Adrenal gland (tissue), 19 donors: ENCODE measurements around the gene PHC3. TPM values are rescaled to one million over a fixed set of nuclear protein-coding genes. Genes with fewer than 3 reads are reported as not detected.

Experiments used
- DNase-seq, 7 donors: peaks; one replicate each; pipeline ENCODE4 v3.0.0-alpha.2; 2019 to 2020
- H3K27ac ChIP-seq, 5 donors: fragments of 200-600 bp; sonication (generic) in 4 of 5; 1 replicate in 3 of 5; 2 replicates in 2 of 5; pipeline versions ENCODE4 v1.5.1 to v1.8.0; 2016 to 2020; ENCODE audit warnings: mild to moderate bottlenecking in 1 of 5
- H3K27me3 ChIP-seq: fragments of 200-600 bp; 2 replicates; pipeline ENCODE4 v1.8.0; 2021
- H3K36me3 ChIP-seq, 2 donors: fragments of 200-600 bp; replicated peaks in 1 of 2; 1 replicate in 1 of 2; 2 replicates in 1 of 2; pipeline versions ENCODE4 v1.5.1 to v1.8.0; 2018 to 2022
- H3K4me1 ChIP-seq, 2 donors: fragments of 200-600 bp; replicated peaks in 1 of 2; 1 replicate in 1 of 2; 2 replicates in 1 of 2; pipeline versions ENCODE4 v1.5.1 to v1.8.0; 2018 to 2021
- H3K4me3 ChIP-seq, 4 donors: fragments of 200-600 bp; sonication (generic) in 3 of 4; one replicate each; pipeline ENCODE4 v1.5.1; 2016 to 2018
- H3K9me3 ChIP-seq, 3 donors: fragments of 200-600 bp; sonication (generic) in 1 of 3; replicated peaks in 1 of 3; 1 replicate in 2 of 3; 2 replicates in 1 of 3; pipeline versions ENCODE4 v1.5.1 to v1.8.0; 2016 to 2021
- POLR2A ChIP-seq, 2 donors: fragments of 450-650 bp; IDR thresholded peaks; one replicate each; pipeline ENCODE4 v1.6.1; 2017; ENCODE audit warnings: antibody characterized with exemption in 2 of 2, mild to moderate bottlenecking in 2 of 2, moderate library complexity in 1 of 2
- WGBS, 4 donors: extraction: QIAGEN DNeasy Blood & Tissue Kit in 2 of 4; methylation state at CpG; one replicate each; pipeline versions ENCODE4 v1.1.5 to v1.1.7; 2013 to 2017; 5-methylcytosine and 5-hydroxymethylcytosine counted together
- intact Hi-C, 2 donors: fragments of 100-400 bp; cut with DNase I; formaldehyde crosslinking; loops; one replicate each; pipeline versions ENCODE4 v1.14.1 to v1.15.0; 2022 to 2023
- long read RNA-seq, 10 donors: library from polyadenylated mRNA in 3 of 10; unstranded in 2 of 10; stranded (forward) in 1 of 10; transcript quantifications; one replicate each; pipeline ENCODE4 v2.0.0 and lab custom pipeline, GENCODE V29; 2021 to 2026
- polyA plus RNA-seq, 3 donors: library from polyadenylated mRNA; stranded (reverse); fragments of 200-250 nt in 2 of 3; fragments of 350-450 nt in 1 of 3; fragmentation: Illumina TruSeq in 1 of 3; extraction: RNeasy Lipid Tissue Mini Kit (QIAGEN cat#74804) in 1 of 3; gene quantifications; one replicate each; pipeline ENCODE4 v1.2.3, GENCODE V29; 2013 to 2014
- total RNA-seq, 9 donors: library from RNA; depleted of rRNA in 4 of 9; stranded (reverse); fragments of >200 nt in 4 of 9; fragments of 120-200 nt in 1 of 9; fragmentation: NEBNext Ultra II Directional in 1 of 9; extraction: Animal tissue kit (Norgen Biotek cat#: 25700) in 1 of 9; gene quantifications; one replicate each; pipeline versions ENCODE4 v1.1.0 to v1.2.4, GENCODE V29; 2013 to 2023
- TF ChIP-seq, protein P1 (sequence below), 6 experiments: fragments of 450-650 bp in 4 of 6; fragments of 200-600 bp in 2 of 6; sonication (generic) in 1 of 6; IDR thresholded peaks; 1 replicate in 5 of 6; 2 replicates in 1 of 6; pipeline versions ENCODE4 v1.5.1 to v1.8.0; 2016 to 2021; ENCODE audit warnings: antibody characterized with exemption in 6 of 6, mild to moderate bottlenecking in 2 of 6, moderate library complexity in 1 of 6
- donor health status: healthy with polysubstance abuse.
- donor health status: Bipolar disorder and iron deficiency.
- donor health status: DM: yes; HTN: yes; CAD: no.
- donor health status: DM: no; HTN: no; CAD: no.
- donor health status: DM: no; HTN: no; CAD: no.
- donor health status: DM: yes; HTN: yes; CAD: no.

The PHC3 gene, protein sequence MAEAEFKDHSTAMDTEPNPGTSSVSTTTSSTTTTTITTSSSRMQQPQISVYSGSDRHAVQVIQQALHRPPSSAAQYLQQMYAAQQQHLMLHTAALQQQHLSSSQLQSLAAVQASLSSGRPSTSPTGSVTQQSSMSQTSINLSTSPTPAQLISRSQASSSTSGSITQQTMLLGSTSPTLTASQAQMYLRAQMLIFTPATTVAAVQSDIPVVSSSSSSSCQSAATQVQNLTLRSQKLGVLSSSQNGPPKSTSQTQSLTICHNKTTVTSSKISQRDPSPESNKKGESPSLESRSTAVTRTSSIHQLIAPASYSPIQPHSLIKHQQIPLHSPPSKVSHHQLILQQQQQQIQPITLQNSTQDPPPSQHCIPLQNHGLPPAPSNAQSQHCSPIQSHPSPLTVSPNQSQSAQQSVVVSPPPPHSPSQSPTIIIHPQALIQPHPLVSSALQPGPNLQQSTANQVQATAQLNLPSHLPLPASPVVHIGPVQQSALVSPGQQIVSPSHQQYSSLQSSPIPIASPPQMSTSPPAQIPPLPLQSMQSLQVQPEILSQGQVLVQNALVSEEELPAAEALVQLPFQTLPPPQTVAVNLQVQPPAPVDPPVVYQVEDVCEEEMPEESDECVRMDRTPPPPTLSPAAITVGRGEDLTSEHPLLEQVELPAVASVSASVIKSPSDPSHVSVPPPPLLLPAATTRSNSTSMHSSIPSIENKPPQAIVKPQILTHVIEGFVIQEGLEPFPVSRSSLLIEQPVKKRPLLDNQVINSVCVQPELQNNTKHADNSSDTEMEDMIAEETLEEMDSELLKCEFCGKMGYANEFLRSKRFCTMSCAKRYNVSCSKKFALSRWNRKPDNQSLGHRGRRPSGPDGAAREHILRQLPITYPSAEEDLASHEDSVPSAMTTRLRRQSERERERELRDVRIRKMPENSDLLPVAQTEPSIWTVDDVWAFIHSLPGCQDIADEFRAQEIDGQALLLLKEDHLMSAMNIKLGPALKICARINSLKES
- 100 to 1,000 TPM in 1 of 9 donors, 10 to 100 TPM in 8; 26.3 to 112 (median 56.1) TPM for total RNA-seq
- 10 to 100 TPM in 2 of 3 donors, 1 to 10 TPM in 1; 4.4 to 32.0 (median 15.8) TPM for polyA plus RNA-seq
- long read RNA-seq, donor 1, result 0 reads
- long read RNA-seq, donor 2, partial matches to known transcripts, result 11 of 12 reads
- long read RNA-seq, donor 2, other reads (novel, unspliced or antisense), result 0 of 12 reads
- long read RNA-seq, donor 3, full-length matches to known transcripts, result 5 of 5 reads
- long read RNA-seq, donor 3, partial matches to known transcripts, result 0 of 5 reads
- long read RNA-seq, donor 3, other reads (novel, unspliced or antisense), result 0 of 5 reads
- long read RNA-seq, donor 4, partial matches to known transcripts, result 0 of 3 reads
- long read RNA-seq, donor 4, other reads (novel, unspliced or antisense), result 3 of 3 reads
- long read RNA-seq, donor 5, partial matches to known transcripts, result 1 of 3 reads
- long read RNA-seq, donor 5, other reads (novel, unspliced or antisense), result 1 of 3 reads
- long read RNA-seq, donor 6, full-length matches to known transcripts, result 1 of 4 reads
- long read RNA-seq, donor 6, partial matches to known transcripts, result 0 of 4 reads
- long read RNA-seq, donor 6, other reads (novel, unspliced or antisense), result 3 of 4 reads
- long read RNA-seq, donor 7, result 0 reads
- long read RNA-seq, donor 8, partial matches to known transcripts, result 0 of 1 reads
- long read RNA-seq, donor 8, other reads (novel, unspliced or antisense), result 0 of 1 reads
- long read RNA-seq, donor 9, partial matches to known transcripts, result 0 of 2 reads
- long read RNA-seq, donor 9, other reads (novel, unspliced or antisense), result 0 of 2 reads
- long read RNA-seq, donor 10, partial matches to known transcripts, result 0 of 1 reads
- long read RNA-seq, donor 10, other reads (novel, unspliced or antisense), result 0 of 1 reads

DNA sequence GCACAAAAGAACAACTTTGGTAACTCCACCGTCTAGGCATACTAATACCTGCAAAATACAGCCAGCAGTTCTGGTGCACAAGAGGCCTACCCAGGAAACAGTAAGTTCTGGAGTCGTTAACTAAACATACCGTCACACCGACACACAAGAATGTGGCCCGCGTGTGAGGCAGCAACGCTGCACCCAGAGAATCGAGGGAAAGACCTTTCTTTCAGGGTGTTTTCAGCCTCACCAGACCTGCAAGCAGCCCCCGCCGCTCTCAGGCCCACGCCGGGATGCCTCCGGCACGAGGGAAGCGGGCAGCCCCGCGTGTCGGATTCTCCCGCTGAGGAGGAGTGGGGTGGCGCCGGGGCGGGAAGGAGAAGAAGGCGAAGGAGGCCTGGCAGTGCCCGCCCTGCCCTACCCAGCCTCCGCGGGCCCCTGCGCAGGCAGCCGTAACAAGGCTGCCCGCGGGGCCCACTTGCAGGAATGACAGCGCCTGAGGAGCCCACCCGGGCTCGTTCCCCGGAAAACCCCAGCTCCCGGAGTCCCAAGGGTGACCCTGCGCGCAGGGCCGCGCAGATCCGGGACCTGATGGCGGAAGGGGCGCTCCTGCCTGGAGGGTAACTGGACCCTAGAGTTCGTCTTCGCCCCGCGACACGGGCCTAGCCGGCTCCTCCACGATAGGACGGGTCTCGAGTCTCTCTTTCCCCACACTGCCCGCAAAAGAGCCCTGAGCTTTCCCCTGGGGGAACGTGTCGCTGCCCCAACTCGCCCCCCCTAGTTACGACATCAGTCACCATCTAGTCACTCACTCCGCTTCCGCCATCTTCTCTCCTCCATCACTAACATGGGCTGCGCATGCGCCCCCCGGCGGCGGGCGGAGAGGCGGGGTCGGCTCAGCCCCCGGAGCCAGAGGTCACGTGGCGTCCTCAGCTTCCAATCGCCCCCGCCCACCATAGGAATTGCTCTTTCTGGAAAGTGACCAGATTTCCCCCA is at the start of gene PHC3:
PHC3 (minus strand) TSS at position 826 of the 978 bp plus-strand sequence; CDS start at position 808, 18 bp downstream.
- Histone ChIP-seq H3K27ac (peak within 1 kb of the TSS; percentile 78 to 98 (median 93)), H3K9me3 (no peaks in the 10 kb centered on the region), H3K27me3 (no peaks in the 10 kb centered on the region), H3K4me1 (peaks cover 10 to 19% of the 10 kb centered on the region in 2 donors), H3K36me3 (peaks cover 0 to 22% of the 10 kb centered on the region in 2 donors), H3K4me3 (peak within 1 kb of the TSS; percentile 46 to 95 (median 69))
- DNase-seq, result peak; percentile 92 to 96 (median 94)
- intact Hi-C loops, result no loop called here
- 0 to 1% (median 0%) methylated on average over 34 to 68 of the region's 71 CpGs for WGBS, 4 donors
- TF ChIP-seq, protein P1, sequence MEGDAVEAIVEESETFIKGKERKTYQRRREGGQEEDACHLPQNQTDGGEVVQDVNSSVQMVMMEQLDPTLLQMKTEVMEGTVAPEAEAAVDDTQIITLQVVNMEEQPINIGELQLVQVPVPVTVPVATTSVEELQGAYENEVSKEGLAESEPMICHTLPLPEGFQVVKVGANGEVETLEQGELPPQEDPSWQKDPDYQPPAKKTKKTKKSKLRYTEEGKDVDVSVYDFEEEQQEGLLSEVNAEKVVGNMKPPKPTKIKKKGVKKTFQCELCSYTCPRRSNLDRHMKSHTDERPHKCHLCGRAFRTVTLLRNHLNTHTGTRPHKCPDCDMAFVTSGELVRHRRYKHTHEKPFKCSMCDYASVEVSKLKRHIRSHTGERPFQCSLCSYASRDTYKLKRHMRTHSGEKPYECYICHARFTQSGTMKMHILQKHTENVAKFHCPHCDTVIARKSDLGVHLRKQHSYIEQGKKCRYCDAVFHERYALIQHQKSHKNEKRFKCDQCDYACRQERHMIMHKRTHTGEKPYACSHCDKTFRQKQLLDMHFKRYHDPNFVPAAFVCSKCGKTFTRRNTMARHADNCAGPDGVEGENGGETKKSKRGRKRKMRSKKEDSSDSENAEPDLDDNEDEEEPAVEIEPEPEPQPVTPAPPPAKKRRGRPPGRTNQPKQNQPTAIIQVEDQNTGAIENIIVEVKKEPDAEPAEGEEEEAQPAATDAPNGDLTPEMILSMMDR (IDR thresholded peaks at IDR 0.05), result peak in 5 of 6 experiments; percentile 11 to 35 (median 19)
- peak; percentile 61 to 80 for TF ChIP-seq POLR2A (IDR thresholded peaks at IDR 0.05)

DNA sequence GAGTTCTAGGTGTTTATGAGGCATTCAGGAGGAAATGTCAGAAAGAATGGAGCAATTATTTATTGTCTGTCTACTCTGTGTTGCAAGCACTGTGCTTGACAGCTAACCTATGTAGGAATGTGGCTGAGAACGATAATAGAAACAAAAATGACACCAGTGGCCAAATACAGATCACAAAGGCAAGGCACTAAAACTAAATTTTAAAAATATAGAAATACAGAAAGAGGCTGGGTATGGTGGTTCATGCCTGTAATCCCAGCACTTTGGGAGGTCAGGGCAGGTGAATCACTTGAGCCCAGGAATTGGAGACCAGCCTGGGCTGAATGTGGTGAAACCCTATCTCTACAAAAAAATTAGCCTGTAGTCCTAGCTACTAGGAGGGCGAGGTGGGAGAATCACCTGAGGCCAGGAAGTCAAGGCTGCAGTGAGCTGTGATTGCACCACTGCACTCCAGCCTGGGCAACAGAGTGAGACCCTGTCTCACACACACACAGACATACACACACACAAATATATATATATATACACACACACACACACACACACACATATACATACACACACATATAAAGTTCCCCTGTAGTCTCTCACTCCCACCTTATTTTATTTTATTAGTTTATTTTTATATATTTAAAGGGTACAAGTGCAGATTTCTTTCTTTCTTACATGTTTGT is 46.7 kb upstream of the PHC3 start:
- Histone ChIP-seq H3K9me3 (no peaks in the 10 kb centered on the region), H3K36me3 (no peaks in the 10 kb centered on the region), H3K27ac (no peak overlapping the region), H3K4me3 (no peak overlapping the region), H3K4me1 (peaks cover 4 to 12% of the 10 kb centered on the region in 2 donors), H3K27me3 (no peaks in the 10 kb centered on the region)
- 51 to 60% (median 54%) methylated on average over 2 of the region's 2 CpGs for WGBS, 4 donors
- DNase-seq, result no peak
- TF ChIP-seq, protein P1 (IDR thresholded peaks at IDR 0.05), result no peak
- no peak for TF ChIP-seq POLR2A (IDR thresholded peaks at IDR 0.05)
- intact Hi-C loops, result no loop called here
